Ishikawa (cell line): Measurements from ENCODE around the gene OR11H7.

Experiments
- CEBPB ChIP-seq: IDR thresholded peaks from 2 replicates; pipeline ENCODE4 v1.6.1; 2012
- CREB1 ChIP-seq: IDR thresholded peaks from 2 replicates; pipeline ENCODE4 v1.6.1; 2012; ENCODE audit warnings: low read depth
- EGR1 ChIP-seq: IDR thresholded peaks from 2 replicates; pipeline ENCODE4 v1.6.1; 2012
- EP300 ChIP-seq: IDR thresholded peaks from 2 replicates; pipeline ENCODE4 v1.6.1; 2012; ENCODE audit warnings: borderline replicate concordance
- FOXM1 ChIP-seq: IDR thresholded peaks from 2 replicates; pipeline ENCODE4 v1.6.1; 2012; ENCODE audit warnings: low read depth, borderline replicate concordance
- NFIC ChIP-seq: IDR thresholded peaks from 2 replicates; pipeline ENCODE4 v1.6.1; 2012
- RAD21 ChIP-seq: IDR thresholded peaks from 2 replicates; pipeline ENCODE4 v1.6.1; 2012; ENCODE audit warnings: low read depth
- TAF1 ChIP-seq: IDR thresholded peaks from 2 replicates; pipeline ENCODE4 v1.6.1; 2012; ENCODE audit warnings: low read depth, mild to moderate bottlenecking
- TCF12 ChIP-seq: IDR thresholded peaks from 2 replicates; pipeline ENCODE4 v1.6.1; 2012; ENCODE audit warnings: low read depth
- TEAD4 ChIP-seq: IDR thresholded peaks from 2 replicates; pipeline ENCODE4 v1.6.1; 2012
- USF1 ChIP-seq: IDR thresholded peaks from 2 replicates; pipeline ENCODE4 v1.6.1; 2012
- YY1 ChIP-seq: IDR thresholded peaks from 2 replicates; pipeline ENCODE4 v1.6.1; 2012; ENCODE audit warnings: low read depth
- ZBTB7A ChIP-seq: IDR thresholded peaks from 2 replicates; pipeline ENCODE4 v1.6.1; 2012; ENCODE audit warnings: low read depth
- TF ChIP-seq, protein P1 (sequence below): IDR thresholded peaks from 2 replicates; pipeline ENCODE4 v1.6.1; 2012
- TF ChIP-seq, protein P2 (sequence below): IDR thresholded peaks from 2 replicates; pipeline ENCODE4 v1.6.1; 2012; ENCODE audit warnings: low read depth, mild to moderate bottlenecking

OR11H7 gene

DNA sequence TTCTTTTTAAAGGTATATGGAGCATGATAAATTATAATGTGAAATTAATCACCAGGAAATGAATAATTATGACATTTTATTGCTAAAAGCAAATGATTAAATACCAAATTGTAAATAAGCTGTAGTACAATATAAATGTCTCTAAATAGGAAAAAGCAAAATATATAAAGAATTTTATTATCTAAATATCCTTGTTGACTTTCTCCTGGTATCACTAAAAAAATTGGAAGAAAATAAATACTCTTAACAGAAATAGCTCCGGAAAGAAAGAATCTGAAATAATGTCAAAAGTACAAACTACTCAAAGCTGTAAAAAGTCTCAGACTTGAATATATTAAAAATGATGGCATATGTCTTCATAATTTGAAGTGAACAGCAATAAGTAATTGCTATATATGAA lies at the start of gene OR11H7:
Gene OR11H7, plus strand, starts transcription at position 301 of the 400 bp plus-strand sequence.
- TF ChIP-seq TAF1 (no peak), YY1 (no peak), EP300 (no peak), TEAD4 (no peak), NFIC (no peak), CEBPB (no peak), TCF12 (no peak), ZBTB7A (no peak), CREB1 (no peak)
- TF ChIP-seq, protein P1, sequence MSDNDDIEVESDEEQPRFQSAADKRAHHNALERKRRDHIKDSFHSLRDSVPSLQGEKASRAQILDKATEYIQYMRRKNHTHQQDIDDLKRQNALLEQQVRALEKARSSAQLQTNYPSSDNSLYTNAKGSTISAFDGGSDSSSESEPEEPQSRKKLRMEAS, result no peak
- TF ChIP-seq, protein P2, sequence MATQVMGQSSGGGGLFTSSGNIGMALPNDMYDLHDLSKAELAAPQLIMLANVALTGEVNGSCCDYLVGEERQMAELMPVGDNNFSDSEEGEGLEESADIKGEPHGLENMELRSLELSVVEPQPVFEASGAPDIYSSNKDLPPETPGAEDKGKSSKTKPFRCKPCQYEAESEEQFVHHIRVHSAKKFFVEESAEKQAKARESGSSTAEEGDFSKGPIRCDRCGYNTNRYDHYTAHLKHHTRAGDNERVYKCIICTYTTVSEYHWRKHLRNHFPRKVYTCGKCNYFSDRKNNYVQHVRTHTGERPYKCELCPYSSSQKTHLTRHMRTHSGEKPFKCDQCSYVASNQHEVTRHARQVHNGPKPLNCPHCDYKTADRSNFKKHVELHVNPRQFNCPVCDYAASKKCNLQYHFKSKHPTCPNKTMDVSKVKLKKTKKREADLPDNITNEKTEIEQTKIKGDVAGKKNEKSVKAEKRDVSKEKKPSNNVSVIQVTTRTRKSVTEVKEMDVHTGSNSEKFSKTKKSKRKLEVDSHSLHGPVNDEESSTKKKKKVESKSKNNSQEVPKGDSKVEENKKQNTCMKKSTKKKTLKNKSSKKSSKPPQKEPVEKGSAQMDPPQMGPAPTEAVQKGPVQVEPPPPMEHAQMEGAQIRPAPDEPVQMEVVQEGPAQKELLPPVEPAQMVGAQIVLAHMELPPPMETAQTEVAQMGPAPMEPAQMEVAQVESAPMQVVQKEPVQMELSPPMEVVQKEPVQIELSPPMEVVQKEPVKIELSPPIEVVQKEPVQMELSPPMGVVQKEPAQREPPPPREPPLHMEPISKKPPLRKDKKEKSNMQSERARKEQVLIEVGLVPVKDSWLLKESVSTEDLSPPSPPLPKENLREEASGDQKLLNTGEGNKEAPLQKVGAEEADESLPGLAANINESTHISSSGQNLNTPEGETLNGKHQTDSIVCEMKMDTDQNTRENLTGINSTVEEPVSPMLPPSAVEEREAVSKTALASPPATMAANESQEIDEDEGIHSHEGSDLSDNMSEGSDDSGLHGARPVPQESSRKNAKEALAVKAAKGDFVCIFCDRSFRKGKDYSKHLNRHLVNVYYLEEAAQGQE, result no peak

DNA sequence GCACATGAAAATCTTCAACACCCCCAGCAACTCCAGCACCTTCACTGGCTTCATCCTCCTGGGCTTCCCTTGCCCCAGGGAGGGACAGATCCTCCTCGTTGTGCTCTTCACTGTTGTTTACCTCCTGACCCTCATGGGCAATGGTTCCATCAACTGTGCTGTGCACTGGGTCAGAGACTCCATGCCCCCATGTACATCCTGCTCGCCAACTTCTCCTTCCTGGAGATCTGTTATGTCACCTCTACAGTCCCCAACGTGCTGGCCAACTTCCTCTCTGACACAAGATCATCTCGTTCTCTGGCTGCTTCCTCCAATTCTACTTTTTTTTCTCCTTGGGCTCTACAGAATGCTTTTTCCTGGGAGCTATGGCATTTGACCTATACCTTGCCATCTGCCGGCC lies 49.6 kb upstream of the OR11H7 start:
- no peak for TF ChIP-seq NFIC
- no peak for TF ChIP-seq EP300
- no peak for TF ChIP-seq EGR1

DNA sequence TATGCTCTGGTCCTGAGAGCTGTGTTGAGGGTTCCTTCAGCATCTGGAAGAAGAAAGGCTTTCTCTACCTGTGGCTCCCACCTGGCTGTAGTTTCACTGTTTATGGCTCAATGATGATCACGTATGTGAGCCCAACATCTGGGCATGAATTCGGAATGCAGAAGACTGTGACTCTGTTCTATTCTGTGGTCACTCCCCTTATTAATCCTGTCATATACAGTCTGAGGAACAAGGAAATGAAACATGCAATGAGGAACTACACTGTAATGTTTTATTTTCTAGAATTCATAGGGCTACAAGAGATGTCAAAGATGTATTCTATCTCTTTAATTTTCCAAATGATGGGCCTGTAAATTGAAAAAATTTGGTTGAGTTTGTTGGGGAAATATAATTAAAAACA lies 48.9 kb upstream of the OR11H7 start:
- TF ChIP-seq, protein P1, result no peak
- no peak for TF ChIP-seq EP300
- no peak for TF ChIP-seq RAD21
- no peak for TF ChIP-seq USF1
- no peak for TF ChIP-seq TEAD4
- TF ChIP-seq TAF1, result no peak
- TF ChIP-seq TCF12, result no peak
- TF ChIP-seq FOXM1, result no peak
- TF ChIP-seq EGR1, result no peak
- no peak for TF ChIP-seq NFIC
- TF ChIP-seq ZBTB7A, result no peak
- TF ChIP-seq, protein P2, result no peak
- no peak for TF ChIP-seq YY1
- no peak for TF ChIP-seq CREB1

- TF ChIP-seq EGR1, result no peak
- TF ChIP-seq, protein P1, result no peak
- TF ChIP-seq FOXM1, result no peak
- no peak for TF ChIP-seq RAD21
Measured at GRCh38 chr14:20180486-20180885, 48.3 kb upstream of the OR11H7 start.

- TF ChIP-seq, protein P2, result no peak
- no peak for TF ChIP-seq EGR1
- no peak for TF ChIP-seq TCF12
- no peak for TF ChIP-seq YY1
- no peak for TF ChIP-seq RAD21
- TF ChIP-seq, protein P1, result no peak
- no peak for TF ChIP-seq EP300
- no peak for TF ChIP-seq FOXM1
- TF ChIP-seq CEBPB, result no peak
- no peak for TF ChIP-seq CREB1
- TF ChIP-seq TEAD4, result no peak
- TF ChIP-seq USF1, result no peak
- TF ChIP-seq NFIC, result no peak
- no peak for TF ChIP-seq TAF1
- no peak for TF ChIP-seq ZBTB7A
Measured at GRCh38 chr14:20184181-20184580, 44.6 kb upstream of the OR11H7 start.
